PC-3 (cell line): ENCODE data around the gene UFM1. TPM values are rescaled to one million over a fixed set of nuclear protein-coding genes. Genes with fewer than 3 reads are reported as not detected.
A peak's percentile ranks its signal among the peaks of the same experiment; 100 is the strongest.

Experiments used
- ATAC-seq: fragments of 200-7000 bp; cut with Tn5 transposase; 2 replicates; pipeline ENCODE4 v1.9.1; 2020; ENCODE audit warnings: mild to moderate bottlenecking, moderate library complexity
- Bru-seq: library from RNA; stranded (reverse); fragments of 400-500 nt; gene quantifications from one replicate; lab custom pipeline; 2021; lab: Mats Ljungman, UMichigan
- BruChase-seq, 2 experiments: library from RNA; stranded (reverse); fragments of 400-500 nt; gene quantifications; one replicate each; lab custom pipeline; 2021; lab: Mats Ljungman, UMichigan
- BruUV-seq: library from RNA; stranded (reverse); fragments of 400-500 nt; replicated peaks from 2 replicates; lab custom pipeline; 2021; lab: Mats Ljungman, UMichigan
- CTCF ChIA-PET: fragments of 300-600 bp; sonication (Branson Sonifier 250); formaldehyde crosslinking; loops from one replicate; lab custom pipeline; 2022; ENCODE audit warnings: antibody characterized with exemption; lab: Charles Lee
- POLR2A ChIA-PET: fragments of 300-600 bp; sonication (Branson Sonifier 250); formaldehyde crosslinking; loops from one replicate; lab custom pipeline; 2022; ENCODE audit warnings: antibody characterized with exemption; ENCODE audit not compliant: unreplicated experiment; lab: Charles Lee
- DNase-seq: peaks from one replicate; pipeline ENCODE4 v3.0.0-alpha.2; 2015
- H2AFZ ChIP-seq: fragments of 300-600 bp; sonication (generic); 2 replicates; pipeline ENCODE4 v1.6.0; 2016; ENCODE audit warnings: antibody characterized with exemption, low read length
- H3F3A ChIP-seq: fragments of 300-600 bp; sonication (generic); one replicate; pipeline ENCODE4 v1.6.0; 2017; ENCODE audit warnings: antibody characterized with exemption, low read length, control low read depth, mild to moderate bottlenecking; ENCODE audit not compliant: unreplicated experiment
- H3K27ac ChIP-seq: fragments of 300-600 bp; sonication (generic); 2 replicates; pipeline ENCODE4 v1.5.1; 2016; ENCODE audit warnings: mild to moderate bottlenecking, low read length
- H3K27me3 ChIP-seq: fragments of 300-600 bp; sonication (generic); 2 replicates; pipeline ENCODE4 v1.6.1; 2016; ENCODE audit warnings: low read length, mixed read lengths
- H3K36me3 ChIP-seq: fragments of 300-600 bp; sonication (generic); 2 replicates; pipeline ENCODE4 v1.6.1; 2016; ENCODE audit warnings: low read depth, mixed run types, low read length, mixed read lengths
- H3K4me1 ChIP-seq: fragments of 300-600 bp; sonication (generic); 2 replicates; pipeline ENCODE4 v1.5.1; 2016; ENCODE audit warnings: low read length; ENCODE audit not compliant: insufficient read depth
- H3K4me2 ChIP-seq: fragments of 300-600 bp; sonication (generic); 2 replicates; pipeline ENCODE4 v1.6.0; 2016; ENCODE audit warnings: low read length
- H3K4me3 ChIP-seq: fragments of 300-600 bp; sonication (generic); 2 replicates; pipeline ENCODE4 v1.5.1; 2016; ENCODE audit warnings: mild to moderate bottlenecking, low read length, mixed read lengths
- H3K79me2 ChIP-seq: fragments of 300-600 bp; sonication (generic); 2 replicates; pipeline ENCODE4 v1.6.1; 2017; ENCODE audit warnings: low read length, mixed read lengths
- H3K9ac ChIP-seq: fragments of 300-600 bp; sonication (generic); 2 replicates; pipeline ENCODE4 v1.6.0; 2016; ENCODE audit warnings: mild to moderate bottlenecking, low read length
- H3K9me2 ChIP-seq: fragments of 300-600 bp; sonication (generic); replicated peaks from 2 replicates; pipeline ENCODE4 v1.6.1; 2016; ENCODE audit warnings: mixed run types, low read length, mixed read lengths
- H3K9me3 ChIP-seq: fragments of 300-600 bp; sonication (generic); 2 replicates; pipeline ENCODE4 v1.6.1; 2016; ENCODE audit warnings: low read length, mixed read lengths
- H4K20me1 ChIP-seq: fragments of 300-600 bp; sonication (generic); 2 replicates; pipeline ENCODE4 v1.6.1; 2016; ENCODE audit warnings: low read length, mixed read lengths
- CTCF ChIP-seq: fragments of 300-600 bp; sonication (generic); conservative IDR thresholded peaks from 2 replicates; pipeline ENCODE4 v1.5.1; 2017; ENCODE audit warnings: antibody characterized with exemption, low read depth, mild to moderate bottlenecking, low read length
- EZH2 ChIP-seq: fragments of 300-600 bp; sonication (generic); IDR thresholded peaks from one replicate; pipeline ENCODE4 v1.6.1; 2017; ENCODE audit warnings: antibody characterized with exemption, mild to moderate bottlenecking, low read length; ENCODE audit not compliant: unreplicated experiment
- EZH2phosphoT487 ChIP-seq: fragments of 300-600 bp; sonication (generic); IDR thresholded peaks from 2 replicates; pipeline ENCODE4 v1.6.1; 2018; ENCODE audit warnings: mild to moderate bottlenecking, antibody characterized with exemption, low read length, borderline replicate concordance
- intact Hi-C: fragments of 100-400 bp; cut with micrococcal nuclease; formaldehyde crosslinking; loops from 2 replicates; pipeline ENCODE4 v1.9.0; 2023
- long read RNA-seq: library from polyadenylated mRNA; unstranded; transcript quantifications from one replicate; pipeline ENCODE4 v2.0.0, GENCODE V29; 2021; ENCODE audit not compliant: unreplicated experiment
- total RNA-seq: library from RNA; depleted of rRNA; stranded (reverse); fragments of >200 nt; gene quantifications from 2 replicates; pipeline ENCODE4 v1.2.3, GENCODE V29; 2014; rRNA removed

UFM1 gene
- 30.3 and 35.9 TPM in 2 replicates for total RNA-seq
- percentile 97 among the genes with signal in this experiment for Bru-seq, nascent RNA
- BruChase-seq, experiment 1, labeled RNA remaining after a 6-hour chase: percentile 97 among the genes with signal in this experiment
- BruChase-seq, experiment 2, labeled RNA remaining after a 2-hour chase: percentile 98 among the genes with signal in this experiment
- long read RNA-seq, transcript UFM1-201 (6 exons, 3,138 nt): major isoform, 233 of 331 reads
- long read RNA-seq, partial matches to known transcripts: 39 of 331 reads
- long read RNA-seq, other reads (novel, unspliced or antisense): 52 of 331 reads

GRCh38 chr13:38349390-38350113 lies at the start of gene UFM1:
Gene UFM1 (plus strand): TSS chr13:38349851. CDS start chr13:38349920, 69 bp downstream.
- no peaks in the 10 kb centered on the region for H3K27me3 ChIP-seq
- peak within 1 kb of the TSS; percentile 99 for H2AFZ ChIP-seq
- no peak for TF ChIP-seq EZH2phosphoT487
- no peak for TF ChIP-seq EZH2
- TF ChIP-seq CTCF: no peak
- H3K4me3 ChIP-seq: peak within 1 kb of the TSS; percentile 89
- intact Hi-C loops: loop anchor here (1.0 to 10.0 kb wide), 4 partner anchors 45 to 335 kb away; no protein-coding TSS in a partner anchor
- DNase-seq (peak; percentile 83), ATAC-seq (peak; percentile 94)
- no peaks in the 10 kb centered on the region for H3F3A ChIP-seq
- no peaks in the 10 kb centered on the region for H3K9me2 ChIP-seq
- H3K4me2 ChIP-seq: peak within 1 kb of the TSS; percentile 96
- peaks cover 16% of the 10 kb centered on the region for H3K4me1 ChIP-seq
- no TSS peak for BruUV-seq
- peaks cover 10% of the 10 kb centered on the region; the same call in 1 of the 2 replicates for H3K36me3 ChIP-seq
- peak within 1 kb of the TSS; percentile 96 for H3K9ac ChIP-seq
- POLR2A ChIA-PET: interaction anchor here (0.7 to 1.0 kb wide), 2 partner anchors 13 to 41 kb away, joined by 4 read pairs; no protein-coding TSS in a partner anchor
- peak within 1 kb of the TSS; percentile 82 for H3K27ac ChIP-seq
- H3K9me3 ChIP-seq: no peaks in the 10 kb centered on the region
- 0 out of 2 replicates have a peak, but pooled peaks cover 8% of the 10 kb centered on the region for H4K20me1 ChIP-seq
- CTCF ChIA-PET: interaction anchor here (1.1 kb wide), 1 partner anchor 13 kb away, joined by 12 read pairs; no protein-coding TSS in a partner anchor
- H3K79me2 ChIP-seq: peaks cover 36% of the 10 kb centered on the region

DNA sequence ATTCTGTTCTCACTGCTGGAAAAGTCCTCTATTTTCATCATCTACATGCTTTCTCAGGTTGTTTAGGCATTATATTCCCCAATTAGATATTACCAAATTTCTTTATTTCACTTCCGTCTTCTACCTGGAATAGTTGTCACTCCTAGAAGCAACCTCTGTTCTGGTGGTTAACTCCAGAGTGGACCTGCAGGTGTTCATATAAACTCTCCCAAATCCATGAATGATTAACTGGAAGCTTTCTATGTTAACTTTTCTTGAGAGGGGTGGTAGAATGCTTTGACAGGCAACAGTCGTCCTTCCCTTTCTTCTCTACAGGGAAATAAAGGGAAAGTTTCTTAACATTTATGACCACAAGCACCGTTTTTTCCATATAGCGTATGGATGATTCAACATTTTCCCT lies 48.4 kb upstream of the UFM1 start:
- ChIA-PET CTCF (no interaction called here), POLR2A (no interaction called here)
- Histone ChIP-seq H3K9ac (no peak overlapping the region), H2AFZ (no peak overlapping the region), H3K4me1 (no peaks in the 10 kb centered on the region), H3K27ac (no peak overlapping the region), H3K27me3 (no peaks in the 10 kb centered on the region), H3K4me2 (no peak overlapping the region), H3K9me3 (no peaks in the 10 kb centered on the region), H3K9me2 (no peaks in the 10 kb centered on the region), H3F3A (no peaks in the 10 kb centered on the region), H3K4me3 (no peak overlapping the region), H3K36me3 (no peaks in the 10 kb centered on the region), H3K79me2 (no peaks in the 10 kb centered on the region), H4K20me1 (no peaks in the 10 kb centered on the region)
- TF ChIP-seq CTCF: no peak
- TF ChIP-seq EZH2: no peak
- TF ChIP-seq EZH2phosphoT487: no peak
- intact Hi-C loops: no loop called here
- DNase-seq (no peak), ATAC-seq (no peak)
- BruUV-seq: no TSS peak
